Measurements from ENCODE around the gene IHH.

IHH gene

DNA sequence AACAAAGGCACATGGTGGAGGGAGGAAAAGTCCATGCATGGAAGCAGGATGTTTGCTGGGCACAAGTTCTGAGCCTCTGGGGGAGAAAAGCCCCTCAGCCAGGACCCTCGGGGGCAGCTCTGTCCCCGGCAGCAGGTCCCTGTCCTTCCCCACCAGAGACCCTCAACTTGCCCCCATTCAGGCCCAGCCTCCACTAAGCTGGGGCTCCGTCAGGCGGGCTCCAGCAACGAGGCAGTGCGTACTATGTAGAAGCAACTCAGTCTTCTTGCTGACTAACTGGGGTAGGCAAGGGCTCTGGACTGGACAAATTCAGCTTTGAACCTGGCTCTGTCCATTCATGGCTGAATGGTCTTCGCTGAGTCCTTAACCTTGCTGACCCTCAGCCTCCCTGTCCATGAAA is 42.4 kb downstream of the IHH start:
- in situ Hi-C loops (cut with MboI; ENCODE audit: low pct_unique_long_range_greater_than_20kb, low sequenced_read_pairs, unreplicated experiment): no loop called here
- no peak for DNase-seq (ENCODE audit: low spot score)
- TF ChIP-seq, protein P1, sequence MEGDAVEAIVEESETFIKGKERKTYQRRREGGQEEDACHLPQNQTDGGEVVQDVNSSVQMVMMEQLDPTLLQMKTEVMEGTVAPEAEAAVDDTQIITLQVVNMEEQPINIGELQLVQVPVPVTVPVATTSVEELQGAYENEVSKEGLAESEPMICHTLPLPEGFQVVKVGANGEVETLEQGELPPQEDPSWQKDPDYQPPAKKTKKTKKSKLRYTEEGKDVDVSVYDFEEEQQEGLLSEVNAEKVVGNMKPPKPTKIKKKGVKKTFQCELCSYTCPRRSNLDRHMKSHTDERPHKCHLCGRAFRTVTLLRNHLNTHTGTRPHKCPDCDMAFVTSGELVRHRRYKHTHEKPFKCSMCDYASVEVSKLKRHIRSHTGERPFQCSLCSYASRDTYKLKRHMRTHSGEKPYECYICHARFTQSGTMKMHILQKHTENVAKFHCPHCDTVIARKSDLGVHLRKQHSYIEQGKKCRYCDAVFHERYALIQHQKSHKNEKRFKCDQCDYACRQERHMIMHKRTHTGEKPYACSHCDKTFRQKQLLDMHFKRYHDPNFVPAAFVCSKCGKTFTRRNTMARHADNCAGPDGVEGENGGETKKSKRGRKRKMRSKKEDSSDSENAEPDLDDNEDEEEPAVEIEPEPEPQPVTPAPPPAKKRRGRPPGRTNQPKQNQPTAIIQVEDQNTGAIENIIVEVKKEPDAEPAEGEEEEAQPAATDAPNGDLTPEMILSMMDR (IDR thresholded peaks at IDR 0.05; ENCODE audit: extremely low read depth, insufficient read depth, missing control alignments): no peak

DNA sequence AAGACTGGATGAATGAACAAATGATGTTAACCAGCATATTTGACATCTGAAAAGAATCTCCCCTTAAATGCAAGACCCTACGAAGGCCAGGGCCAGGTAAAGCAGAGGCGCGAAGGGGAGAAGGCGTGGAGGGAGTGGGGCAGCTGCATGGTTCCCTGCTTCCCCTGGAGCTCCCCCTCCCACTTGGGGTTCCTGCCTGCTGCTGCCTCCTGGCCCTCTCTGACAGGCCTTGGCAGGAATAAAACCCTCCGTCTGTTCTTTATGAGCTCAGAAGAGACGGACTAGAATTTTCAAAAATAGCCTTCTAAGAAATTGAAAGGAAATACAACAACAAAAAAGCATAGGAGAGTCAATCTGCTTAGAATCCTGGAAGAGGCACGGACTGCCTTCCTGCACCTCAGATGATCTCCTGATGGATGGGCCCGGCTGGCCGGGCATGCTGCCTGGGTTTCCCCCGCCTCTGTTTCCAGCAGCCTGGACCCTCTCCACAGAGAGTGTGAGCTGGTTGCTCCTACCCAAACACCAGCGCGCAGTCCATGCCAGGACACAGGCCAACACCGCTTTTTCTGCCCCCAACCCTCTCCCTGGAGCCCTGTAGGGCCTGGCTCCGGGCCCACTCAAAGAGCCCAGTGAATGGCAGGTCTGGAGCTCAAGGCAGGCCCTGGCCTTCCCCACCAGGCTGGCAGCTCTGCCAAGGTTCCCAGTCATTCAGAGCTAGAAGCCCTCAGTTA is 43.4 kb downstream of the IHH start:
- TF ChIP-seq, protein P1 (IDR thresholded peaks at IDR 0.05; ENCODE audit: extremely low read depth, insufficient read depth, missing control alignments): no peak
- no peak for DNase-seq (ENCODE audit: low spot score)
- in situ Hi-C loops (cut with MboI; ENCODE audit: low pct_unique_long_range_greater_than_20kb, low sequenced_read_pairs, unreplicated experiment): no loop called here

DNA sequence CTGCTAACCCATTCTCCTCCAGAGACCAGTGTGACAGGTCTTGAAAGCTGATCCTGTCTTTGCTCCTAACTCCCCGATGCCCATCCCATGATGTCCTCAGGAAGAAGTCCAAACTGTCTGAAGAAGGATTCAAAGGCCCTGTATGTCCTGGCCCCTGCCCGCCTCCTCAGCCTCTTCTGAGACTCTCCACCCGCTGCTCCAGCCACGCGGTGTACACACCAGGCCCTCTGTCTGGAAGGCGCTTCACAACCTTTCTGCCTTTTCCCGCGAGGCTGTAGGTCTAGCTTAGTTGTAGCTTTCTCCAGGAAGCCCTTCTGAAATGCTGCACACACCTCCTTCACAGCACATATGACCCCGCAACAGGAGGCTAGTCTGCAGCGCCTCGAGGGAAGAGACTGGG is 44.0 kb downstream of the IHH start:
- TF ChIP-seq, protein P1 (IDR thresholded peaks at IDR 0.05; ENCODE audit: extremely low read depth, insufficient read depth, missing control alignments): no peak
- DNase-seq (ENCODE audit: low spot score): no peak
- in situ Hi-C loops (cut with MboI; ENCODE audit: low pct_unique_long_range_greater_than_20kb, low sequenced_read_pairs, unreplicated experiment): no loop called here

DNA sequence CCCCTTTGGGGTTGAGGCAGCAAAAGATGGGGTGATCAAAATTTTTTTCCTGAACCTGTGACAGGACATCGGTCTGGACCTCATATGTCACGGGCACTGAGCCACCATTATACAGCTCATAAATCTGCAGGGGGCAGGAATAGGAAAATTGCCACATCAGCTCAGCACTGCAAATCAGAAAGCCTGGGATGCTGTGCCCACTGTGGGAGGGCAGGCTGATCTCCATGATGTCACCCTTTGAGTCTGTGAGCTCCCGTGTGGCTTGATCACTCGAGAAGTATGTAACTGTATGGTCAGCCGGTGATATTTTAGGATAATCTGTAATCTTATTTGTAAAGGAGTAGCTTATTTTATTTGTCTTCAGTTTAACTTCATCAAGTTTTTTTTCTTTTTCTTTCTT is 49.8 kb downstream of the IHH start:
- in situ Hi-C loops (cut with MboI; ENCODE audit: low pct_unique_long_range_greater_than_20kb, low sequenced_read_pairs, unreplicated experiment): no loop called here
- TF ChIP-seq, protein P1 (IDR thresholded peaks at IDR 0.05; ENCODE audit: extremely low read depth, insufficient read depth, missing control alignments): no peak
- no peak for DNase-seq (ENCODE audit: low spot score)

DNA sequence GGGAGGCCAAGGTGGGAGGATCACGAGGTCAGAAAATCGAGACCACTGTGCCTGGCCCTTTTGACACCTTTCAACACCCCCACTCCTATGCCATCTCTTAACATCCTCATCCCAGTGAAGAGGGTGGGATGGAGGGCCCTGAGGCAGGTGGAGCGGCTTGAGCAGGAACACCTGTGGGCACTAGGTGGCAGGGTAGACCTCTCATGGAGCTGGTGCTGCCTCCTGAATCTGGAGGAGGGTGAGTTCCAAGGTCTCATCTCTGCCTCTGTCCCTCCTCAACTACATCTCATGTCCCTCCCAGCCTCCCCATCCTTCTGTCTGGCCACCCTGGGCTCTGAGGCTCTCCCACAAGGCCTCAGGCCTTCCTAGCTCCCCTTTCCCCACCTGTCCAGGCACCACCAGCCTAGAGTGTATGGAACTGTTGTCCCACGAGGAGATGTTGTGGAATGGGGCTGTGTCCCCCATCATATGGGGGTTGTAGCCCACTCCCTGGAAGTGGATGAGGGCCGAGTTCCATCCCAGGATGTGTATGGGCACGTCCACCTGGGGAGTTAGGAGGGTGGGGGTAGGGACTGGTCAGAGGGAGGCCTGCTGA is 50.5 kb downstream of the IHH start:
- DNase-seq (ENCODE audit: low spot score): no peak
- TF ChIP-seq, protein P1 (IDR thresholded peaks at IDR 0.05; ENCODE audit: extremely low read depth, insufficient read depth, missing control alignments): peak; percentile 65
- in situ Hi-C loops (cut with MboI; ENCODE audit: low pct_unique_long_range_greater_than_20kb, low sequenced_read_pairs, unreplicated experiment): no loop called here

DNA sequence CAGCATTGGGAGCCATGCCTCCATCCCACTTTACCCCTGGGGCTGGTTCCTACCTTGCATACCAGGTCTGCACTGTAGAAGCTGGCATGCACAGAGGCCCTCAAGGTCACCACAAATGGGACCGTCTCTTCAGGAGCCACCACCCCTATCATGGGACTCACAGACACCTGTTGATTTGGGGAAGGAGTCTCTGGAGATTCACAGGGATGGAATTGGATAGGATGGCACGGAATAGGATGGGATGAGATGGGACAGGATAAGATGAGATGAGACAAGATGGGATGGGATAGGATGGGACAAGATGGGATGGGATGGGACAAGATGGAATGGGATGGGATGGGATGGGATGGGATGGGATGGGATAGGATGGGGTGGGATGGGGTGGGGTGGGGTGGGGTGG is 51.4 kb downstream of the IHH start:
- TF ChIP-seq, protein P1 (IDR thresholded peaks at IDR 0.05; ENCODE audit: extremely low read depth, insufficient read depth, missing control alignments): no peak
- DNase-seq (ENCODE audit: low spot score): no peak
- in situ Hi-C loops (cut with MboI; ENCODE audit: low pct_unique_long_range_greater_than_20kb, low sequenced_read_pairs, unreplicated experiment): no loop called here

Data from GM13977 (cell line).